Ammon's horn (tissue), 1 donor: ENCODE measurements around the gene CNTN2.
A peak's percentile ranks its signal among the peaks of the same experiment; 100 is the strongest.

ENCODE experiments used
- DNase-seq: peaks from one replicate; pipeline ENCODE4 v3.0.0-alpha.2; 2016; ENCODE audit warnings: low spot score

Gene CNTN2, protein sequence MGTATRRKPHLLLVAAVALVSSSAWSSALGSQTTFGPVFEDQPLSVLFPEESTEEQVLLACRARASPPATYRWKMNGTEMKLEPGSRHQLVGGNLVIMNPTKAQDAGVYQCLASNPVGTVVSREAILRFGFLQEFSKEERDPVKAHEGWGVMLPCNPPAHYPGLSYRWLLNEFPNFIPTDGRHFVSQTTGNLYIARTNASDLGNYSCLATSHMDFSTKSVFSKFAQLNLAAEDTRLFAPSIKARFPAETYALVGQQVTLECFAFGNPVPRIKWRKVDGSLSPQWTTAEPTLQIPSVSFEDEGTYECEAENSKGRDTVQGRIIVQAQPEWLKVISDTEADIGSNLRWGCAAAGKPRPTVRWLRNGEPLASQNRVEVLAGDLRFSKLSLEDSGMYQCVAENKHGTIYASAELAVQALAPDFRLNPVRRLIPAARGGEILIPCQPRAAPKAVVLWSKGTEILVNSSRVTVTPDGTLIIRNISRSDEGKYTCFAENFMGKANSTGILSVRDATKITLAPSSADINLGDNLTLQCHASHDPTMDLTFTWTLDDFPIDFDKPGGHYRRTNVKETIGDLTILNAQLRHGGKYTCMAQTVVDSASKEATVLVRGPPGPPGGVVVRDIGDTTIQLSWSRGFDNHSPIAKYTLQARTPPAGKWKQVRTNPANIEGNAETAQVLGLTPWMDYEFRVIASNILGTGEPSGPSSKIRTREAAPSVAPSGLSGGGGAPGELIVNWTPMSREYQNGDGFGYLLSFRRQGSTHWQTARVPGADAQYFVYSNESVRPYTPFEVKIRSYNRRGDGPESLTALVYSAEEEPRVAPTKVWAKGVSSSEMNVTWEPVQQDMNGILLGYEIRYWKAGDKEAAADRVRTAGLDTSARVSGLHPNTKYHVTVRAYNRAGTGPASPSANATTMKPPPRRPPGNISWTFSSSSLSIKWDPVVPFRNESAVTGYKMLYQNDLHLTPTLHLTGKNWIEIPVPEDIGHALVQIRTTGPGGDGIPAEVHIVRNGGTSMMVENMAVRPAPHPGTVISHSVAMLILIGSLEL

DNA sequence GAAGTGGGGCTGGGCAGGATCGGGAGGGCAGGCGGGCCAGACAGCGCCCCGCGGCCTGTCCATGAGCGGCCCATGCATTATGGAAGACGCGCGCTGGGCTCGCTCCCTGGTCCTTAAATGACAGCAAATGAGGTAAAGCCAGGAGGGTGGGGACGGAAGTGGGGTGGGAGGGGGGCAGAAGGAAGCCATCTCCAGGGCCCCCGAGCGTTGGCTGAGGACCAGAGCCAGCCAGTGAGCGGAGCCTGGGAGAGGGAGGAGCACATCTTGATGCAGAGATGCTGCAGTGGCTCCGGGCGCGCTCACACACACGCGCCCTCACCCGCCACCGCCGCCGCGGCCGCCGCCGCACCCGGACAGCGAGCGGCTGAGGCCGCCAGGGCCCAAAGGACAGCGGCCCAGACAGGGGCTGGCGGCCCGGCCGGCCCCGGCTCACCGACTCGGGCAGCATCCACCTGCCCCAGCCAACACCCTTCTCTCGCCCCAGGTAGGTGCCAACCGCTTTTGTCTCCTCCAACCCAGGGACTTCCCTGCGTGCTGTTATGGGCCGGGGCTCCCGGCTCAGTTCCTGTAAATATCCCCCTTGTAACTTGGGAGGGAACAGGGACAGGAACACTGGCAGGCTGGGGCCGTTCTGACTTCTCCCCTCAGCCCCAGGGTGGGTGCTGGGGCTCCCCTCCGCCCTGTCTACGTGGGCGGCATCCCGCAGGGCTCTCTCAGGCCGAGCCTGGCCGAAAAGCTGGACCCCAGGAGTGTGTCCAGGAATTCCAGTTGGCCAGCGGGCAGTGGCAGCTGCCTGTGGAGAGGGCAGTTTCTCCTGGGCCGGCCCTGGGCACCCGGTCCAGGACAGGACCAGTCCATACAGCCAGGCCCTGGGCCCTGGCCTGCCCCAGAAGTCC lies at the start of gene CNTN2:
Gene CNTN2, plus strand, starts transcription at position 302 of the 896 bp plus-strand sequence. CDS start 9,974 bp downstream, outside the sequence.
- DNase-seq, result peak; percentile 92

GRCh38 chr1:204994086-204994862 lies 48.7 kb upstream of the CNTN2 start:
- no peak for DNase-seq

GRCh38 chr1:204996981-204997380 lies 46.0 kb upstream of the CNTN2 start:
- DNase-seq, result no peak

DNA sequence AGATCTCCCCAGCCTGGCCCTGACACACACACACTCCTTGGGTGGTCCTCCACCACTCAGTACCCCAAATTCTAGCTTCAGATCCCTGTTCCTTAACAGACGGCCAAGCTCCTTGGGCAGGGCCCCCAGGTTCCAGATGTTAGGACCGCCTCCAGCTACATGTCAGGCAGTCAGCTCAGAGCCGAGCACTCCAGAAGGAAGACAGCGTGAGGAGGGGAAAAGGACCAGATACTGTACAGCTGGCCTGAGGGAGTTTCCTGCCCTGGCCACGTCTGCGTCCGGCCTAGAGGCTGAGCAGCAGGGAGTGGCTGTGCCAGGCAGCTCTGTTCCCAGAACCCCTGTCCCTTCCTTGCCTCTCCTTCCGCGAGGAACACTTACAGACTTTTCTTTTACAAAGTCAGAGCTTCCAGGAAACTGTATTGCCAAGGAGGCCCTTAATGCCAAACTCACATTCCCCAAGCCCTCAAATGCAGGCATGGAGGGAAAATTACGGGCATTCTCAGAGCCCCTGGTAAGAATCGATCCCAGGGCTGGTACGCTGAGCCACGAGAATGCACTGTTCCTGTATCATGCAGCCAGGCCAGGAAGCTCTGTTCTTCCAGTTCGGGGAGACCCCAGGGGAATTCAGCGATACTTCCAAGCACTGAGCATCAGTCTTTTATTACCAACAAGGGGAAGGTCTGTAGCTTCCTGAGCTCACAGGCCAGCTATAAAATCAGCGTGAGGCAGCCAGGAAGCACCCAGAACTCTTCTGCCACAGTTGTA lies 45.2 kb upstream of the CNTN2 start:
- DNase-seq, result no peak

DNA sequence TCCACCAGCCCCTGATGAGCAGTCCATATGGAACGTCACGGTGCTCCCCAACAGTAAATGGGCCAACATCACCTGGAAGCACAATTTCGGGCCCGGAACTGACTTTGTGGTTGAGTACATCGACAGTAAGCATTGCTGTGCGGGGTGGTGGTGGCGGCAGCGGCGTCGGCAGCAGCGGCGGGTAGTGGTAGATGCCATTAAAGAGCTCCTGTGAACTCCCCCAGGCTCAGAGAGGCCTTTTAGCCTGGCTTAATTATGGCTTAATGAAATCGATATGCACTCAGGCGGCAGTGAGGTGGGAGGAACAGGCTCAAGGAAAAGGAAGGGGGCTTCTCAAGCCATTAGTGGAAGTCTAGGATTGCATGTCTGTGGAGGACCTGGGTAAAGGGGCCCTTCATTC lies 41.9 kb upstream of the CNTN2 start:
- DNase-seq, result no peak

DNA sequence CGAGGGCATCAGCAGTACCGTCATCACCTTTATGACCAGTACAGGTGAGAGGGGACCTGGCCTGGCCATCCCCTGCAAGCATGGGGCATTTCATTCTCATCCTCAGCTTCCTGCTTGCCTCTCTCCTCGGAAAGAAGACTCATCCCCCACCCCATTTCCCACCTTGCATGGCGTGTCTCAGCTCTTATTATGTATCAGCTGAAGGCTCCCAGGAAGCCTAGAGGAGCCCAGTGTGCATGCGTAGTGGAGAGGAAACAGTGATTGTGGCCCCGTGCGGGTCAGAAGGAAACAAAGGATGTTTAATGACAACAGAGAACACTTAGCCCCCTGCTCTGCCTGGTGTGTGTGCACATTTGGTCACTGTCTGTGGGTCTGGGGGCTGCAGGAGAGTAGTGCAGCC lies 40.3 kb upstream of the CNTN2 start:
- no peak for DNase-seq

DNA sequence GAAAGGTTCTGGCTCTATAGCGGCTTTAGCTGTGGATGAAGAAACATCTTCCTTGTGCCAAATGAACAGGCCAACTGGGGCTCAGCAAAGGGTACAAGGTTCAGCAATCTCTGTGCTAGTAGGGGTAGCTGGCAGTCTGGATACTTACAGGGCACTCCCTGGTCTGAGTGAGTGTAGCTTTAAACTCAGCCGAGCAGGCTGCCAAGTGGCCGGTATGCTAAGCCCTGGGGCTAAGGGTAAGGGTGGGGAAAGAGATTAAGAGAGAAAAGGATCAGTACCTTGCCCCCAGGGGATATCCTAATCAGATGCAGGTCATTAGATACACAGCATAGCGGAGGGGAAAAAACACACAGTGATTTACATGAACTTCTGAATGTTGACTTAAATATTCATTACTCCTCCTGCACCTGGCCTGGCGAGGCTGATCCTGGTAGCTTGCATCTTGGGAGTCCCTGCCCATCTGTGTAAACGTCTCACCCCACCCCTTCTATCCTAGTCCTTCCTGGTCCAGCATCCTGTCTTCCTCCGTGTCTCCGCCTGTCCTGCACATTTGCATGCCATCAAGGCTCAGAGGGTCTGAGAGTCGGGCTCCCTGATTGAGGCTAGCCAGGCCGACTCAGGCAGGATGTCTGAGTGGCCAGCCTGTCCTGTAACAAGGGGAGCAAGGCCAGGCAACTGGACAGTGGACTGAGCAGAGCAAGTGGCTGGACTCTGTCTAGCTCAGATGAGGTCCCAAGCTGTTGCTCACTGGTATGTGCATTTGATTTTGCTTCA lies 39.5 kb upstream of the CNTN2 start:
- DNase-seq, result no peak

- no peak for DNase-seq
Measured at GRCh38 chr1:205004351-205004750, 38.7 kb upstream of the CNTN2 start.

- DNase-seq, result no peak
Measured at GRCh38 chr1:205008896-205009295, 34.1 kb upstream of the CNTN2 start.

GRCh38 chr1:205009670-205010069 lies 33.3 kb upstream of the CNTN2 start:
- DNase-seq, result no peak

GRCh38 chr1:205012391-205013140 lies 30.4 kb upstream of the CNTN2 start:
- DNase-seq, result peak; percentile 22

DNA sequence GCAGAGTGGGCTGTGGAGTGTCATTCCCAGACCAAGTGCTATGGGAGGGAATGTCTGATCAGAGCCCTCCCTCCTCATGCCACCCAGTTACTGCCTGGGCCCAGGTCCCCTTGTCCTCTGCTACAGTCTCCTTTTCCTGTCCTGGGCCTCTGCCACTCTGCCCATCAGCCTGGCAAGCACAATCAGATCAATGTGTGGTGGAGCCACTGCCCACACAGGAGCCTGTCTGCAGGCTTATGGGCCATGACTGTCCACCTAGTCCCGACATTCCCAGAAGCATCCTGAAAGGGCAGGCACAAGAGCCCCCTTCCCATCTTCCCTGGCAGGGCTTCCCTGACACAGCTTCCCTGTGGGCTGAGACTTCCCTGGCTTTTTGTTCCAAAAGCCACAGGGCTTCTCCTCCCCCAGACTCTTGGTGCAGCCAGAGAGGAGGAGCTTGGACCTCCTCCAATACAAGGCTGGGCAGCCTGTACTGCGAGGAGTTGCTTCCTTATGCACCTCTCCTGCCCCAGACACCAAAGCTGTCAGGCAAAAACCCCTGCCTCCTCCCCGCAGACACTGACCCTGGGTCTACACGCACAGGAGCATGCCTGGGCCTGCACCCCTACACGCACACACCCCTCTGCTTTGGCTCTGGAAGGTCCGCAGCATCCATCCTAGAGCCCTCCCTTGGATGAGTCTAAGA lies 29.2 kb upstream of the CNTN2 start:
- DNase-seq, result peak; percentile 76

DNA sequence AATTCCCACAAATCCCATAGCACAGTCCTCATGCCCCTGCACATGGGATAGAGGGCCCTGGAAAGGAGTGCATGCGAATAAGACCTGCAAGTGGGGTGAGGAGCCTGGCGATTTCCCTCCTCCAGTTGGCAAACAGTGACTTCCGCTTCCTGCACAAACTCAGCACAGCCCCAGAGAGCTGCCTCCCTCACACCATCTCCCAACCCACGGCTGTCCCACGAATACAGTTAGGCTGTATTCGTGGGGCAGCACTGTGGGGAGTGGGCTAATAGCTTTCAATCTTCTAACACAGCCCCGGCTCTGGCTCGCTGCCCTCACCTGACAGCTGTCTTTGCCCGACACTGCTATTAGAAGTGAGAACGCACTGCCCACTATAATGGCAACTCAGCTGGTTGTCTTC lies 28.2 kb upstream of the CNTN2 start:
- DNase-seq, result peak; percentile 37

DNA sequence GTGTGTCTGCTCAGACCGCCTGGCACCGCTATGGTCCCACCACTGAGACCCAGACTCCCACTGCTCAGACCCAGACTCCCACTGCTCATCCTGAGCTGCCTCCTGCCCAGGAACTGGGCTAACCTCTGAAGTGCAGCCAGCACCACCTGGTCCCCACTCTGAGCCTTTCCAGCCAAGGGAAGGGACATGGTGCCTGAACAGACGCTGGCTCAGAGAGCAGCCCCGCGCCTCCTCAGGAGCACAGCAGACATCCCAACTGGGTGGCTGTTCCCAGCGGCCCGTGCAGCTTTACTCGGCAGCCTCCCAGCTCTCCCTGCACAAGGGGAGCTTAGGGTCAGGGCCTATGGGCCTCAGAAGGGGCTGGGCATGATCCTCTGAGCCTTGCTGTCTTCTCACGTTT lies 27.8 kb upstream of the CNTN2 start:
- DNase-seq, result no peak

- no peak for DNase-seq
Measured at GRCh38 chr1:205016075-205016474, 26.9 kb upstream of the CNTN2 start.

GRCh38 chr1:205016584-205016983 lies 26.4 kb upstream of the CNTN2 start:
- DNase-seq, result no peak

- DNase-seq, result no peak
Measured at GRCh38 chr1:205017001-205017400, 26.0 kb upstream of the CNTN2 start.

- DNase-seq, result no peak
Measured at GRCh38 chr1:205017766-205018165, 25.2 kb upstream of the CNTN2 start.
